GM18868 (cell line): ENCODE results near the gene C12orf57.
A peak's percentile ranks its signal among the peaks of the same experiment; 100 is the strongest.

Source experiments
- ATAC-seq: cut with Tn5 transposase; IDR thresholded peaks from one replicate; pipeline ENCODE4 v1.9.1; 2021; ENCODE audit warnings: mild to moderate bottlenecking, moderate library complexity; ENCODE audit not compliant: unreplicated experiment

The C12orf57 gene

DNA sequence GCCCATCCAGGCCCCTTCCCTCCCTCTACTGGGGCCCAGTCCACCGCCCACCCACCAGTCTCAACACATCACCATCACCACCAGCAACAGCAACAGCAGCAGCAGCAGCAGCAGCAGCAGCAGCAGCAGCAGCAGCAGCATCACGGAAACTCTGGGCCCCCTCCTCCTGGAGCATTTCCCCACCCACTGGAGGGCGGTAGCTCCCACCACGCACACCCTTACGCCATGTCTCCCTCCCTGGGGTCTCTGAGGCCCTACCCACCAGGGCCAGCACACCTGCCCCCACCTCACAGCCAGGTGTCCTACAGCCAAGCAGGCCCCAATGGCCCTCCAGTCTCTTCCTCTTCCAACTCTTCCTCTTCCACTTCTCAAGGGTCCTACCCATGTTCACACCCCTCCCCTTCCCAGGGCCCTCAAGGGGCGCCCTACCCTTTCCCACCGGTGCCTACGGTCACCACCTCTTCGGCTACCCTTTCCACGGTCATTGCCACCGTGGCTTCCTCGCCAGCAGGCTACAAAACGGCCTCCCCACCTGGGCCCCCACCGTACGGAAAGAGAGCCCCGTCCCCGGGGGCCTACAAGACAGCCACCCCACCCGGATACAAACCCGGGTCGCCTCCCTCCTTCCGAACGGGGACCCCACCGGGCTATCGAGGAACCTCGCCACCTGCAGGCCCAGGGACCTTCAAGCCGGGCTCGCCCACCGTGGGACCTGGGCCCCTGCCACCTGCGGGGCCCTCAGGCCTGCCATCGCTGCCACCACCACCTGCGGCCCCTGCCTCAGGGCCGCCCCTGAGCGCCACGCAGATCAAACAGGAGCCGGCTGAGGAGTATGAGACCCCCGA is 7.0 kb upstream of the C12orf57 start:
- ATAC-seq, result peak; percentile 12

DNA sequence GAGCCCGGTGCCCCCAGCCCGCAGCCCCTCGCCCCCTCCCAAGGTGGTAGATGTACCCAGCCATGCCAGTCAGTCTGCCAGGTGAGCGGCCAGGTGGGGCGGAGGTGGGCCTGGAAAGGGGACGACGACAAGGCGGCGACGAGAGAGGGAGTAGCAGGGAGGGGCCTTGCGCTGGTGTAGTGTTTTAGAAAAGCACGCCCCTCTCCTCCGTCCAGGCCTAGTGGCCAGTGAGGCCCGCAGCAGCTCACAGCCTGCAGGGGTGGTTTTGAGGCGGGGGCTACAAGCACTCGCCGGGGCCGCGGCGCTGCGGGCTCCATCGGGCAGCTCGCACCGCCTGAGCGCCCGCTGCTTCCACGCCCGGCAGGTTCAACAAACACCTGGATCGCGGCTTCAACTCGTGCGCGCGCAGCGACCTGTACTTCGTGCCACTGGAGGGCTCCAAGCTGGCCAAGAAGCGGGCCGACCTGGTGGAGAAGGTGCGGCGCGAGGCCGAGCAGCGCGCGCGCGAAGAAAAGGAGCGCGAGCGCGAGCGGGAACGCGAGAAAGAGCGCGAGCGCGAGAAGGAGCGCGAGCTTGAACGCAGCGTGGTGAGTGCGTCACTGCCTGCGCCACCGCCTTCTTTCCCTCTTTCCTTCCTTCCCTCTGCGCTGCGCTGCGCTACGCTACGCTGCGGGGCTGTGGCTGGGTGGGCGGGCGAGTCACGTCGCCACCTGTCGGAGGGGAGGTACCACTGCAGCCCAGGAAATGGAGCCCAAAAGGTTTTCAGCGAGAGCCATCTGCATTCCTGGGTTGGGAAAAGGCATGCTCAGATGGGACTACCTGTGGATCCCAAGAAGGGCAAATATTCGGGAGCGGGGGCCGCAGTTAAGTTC is 6.1 kb upstream of the C12orf57 start:
- ATAC-seq, result peak; percentile 89

DNA sequence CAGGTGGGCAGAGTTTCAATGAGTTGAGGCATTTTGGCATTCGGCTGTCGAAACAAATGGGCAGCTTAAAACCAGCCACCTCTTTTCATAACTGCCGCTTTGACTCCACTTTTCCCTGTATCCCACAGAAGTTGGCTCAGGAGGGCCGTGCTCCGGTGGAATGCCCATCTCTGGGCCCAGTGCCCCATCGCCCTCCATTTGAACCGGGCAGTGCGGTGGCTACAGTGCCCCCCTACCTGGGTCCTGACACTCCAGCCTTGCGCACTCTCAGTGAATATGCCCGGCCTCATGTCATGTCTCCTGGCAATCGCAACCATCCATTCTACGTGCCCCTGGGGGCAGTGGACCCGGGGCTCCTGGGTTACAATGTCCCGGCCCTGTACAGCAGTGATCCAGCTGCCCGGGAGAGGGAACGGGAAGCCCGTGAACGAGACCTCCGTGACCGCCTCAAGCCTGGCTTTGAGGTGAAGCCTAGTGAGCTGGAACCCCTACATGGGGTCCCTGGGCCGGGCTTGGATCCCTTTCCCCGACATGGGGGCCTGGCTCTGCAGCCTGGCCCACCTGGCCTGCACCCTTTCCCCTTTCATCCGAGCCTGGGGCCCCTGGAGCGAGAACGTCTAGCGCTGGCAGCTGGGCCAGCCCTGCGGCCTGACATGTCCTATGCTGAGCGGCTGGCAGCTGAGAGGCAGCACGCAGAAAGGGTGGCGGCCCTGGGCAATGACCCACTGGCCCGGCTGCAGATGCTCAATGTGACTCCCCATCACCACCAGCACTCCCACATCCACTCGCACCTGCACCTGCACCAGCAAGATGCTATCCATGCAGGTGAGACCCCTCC is 5.2 kb upstream of the C12orf57 start:
- no peak for ATAC-seq

DNA sequence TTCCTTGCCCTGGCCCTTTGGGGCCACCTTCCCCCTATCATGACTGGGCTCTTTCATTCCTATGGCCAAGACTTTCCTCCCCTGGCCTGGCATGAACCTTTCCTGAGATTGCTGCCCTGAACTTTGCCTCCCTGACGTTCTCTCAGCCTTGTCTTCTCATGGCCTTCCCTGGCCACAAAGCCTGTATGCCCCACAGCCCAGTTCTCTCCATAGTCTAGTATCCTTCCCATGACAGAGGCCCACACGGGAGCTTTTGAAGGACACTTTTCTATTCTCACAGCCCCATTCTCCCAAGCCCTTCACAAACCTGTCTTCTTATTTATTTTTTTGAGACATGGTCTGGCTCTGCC is 4.7 kb upstream of the C12orf57 start:
- ATAC-seq, result no peak

DNA sequence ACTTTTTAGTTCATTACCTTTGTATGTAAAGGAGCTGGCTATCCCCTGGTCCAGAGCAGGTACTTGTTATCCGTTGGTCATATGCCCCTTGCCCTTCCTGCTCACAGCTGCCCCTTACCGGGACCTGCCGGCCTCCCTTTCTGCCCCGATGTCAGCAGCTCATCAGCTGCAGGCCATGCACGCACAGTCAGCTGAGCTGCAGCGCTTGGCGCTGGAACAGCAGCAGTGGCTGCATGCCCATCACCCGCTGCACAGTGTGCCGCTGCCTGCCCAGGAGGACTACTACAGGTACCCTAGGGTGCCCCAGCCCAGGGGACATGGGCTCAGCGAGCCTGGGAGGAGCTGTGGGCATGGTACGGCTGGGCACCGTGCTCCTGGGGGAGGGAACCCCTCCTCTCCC is 2.6 kb upstream of the C12orf57 start:
- no peak for ATAC-seq

DNA sequence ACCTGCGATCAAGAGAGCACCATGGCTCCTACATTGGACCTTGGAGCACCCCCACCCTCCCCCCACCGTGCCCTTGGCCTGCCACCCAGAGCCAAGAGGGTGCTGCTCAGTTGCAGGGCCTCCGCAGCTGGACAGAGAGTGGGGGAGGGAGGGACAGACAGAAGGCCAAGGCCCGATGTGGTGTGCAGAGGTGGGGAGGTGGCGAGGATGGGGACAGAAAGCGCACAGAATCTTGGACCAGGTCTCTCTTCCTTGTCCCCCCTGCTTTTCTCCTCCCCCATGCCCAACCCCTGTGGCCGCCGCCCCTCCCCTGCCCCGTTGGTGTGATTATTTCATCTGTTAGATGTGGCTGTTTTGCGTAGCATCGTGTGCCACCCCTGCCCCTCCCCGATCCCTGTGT is 2.0 kb upstream of the C12orf57 start:
- no peak for ATAC-seq

DNA sequence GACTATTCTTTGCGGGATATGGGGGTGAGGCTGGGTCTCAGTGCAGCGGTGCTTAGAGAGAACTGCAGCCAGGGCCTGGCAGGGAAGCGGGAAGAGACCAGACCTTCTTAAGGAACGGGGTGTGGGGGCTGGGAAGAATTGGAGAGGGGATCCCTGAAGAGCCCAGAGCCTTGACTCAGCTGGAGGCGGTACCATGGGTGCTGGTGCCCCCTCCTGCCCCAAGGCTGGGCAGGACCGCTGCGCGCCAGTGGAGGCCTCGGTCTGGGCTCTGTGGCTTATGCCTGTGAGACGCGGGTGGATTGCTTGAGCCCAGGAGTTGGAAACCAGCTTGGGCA is 1.5 kb upstream of the C12orf57 start:
- ATAC-seq, result no peak

DNA sequence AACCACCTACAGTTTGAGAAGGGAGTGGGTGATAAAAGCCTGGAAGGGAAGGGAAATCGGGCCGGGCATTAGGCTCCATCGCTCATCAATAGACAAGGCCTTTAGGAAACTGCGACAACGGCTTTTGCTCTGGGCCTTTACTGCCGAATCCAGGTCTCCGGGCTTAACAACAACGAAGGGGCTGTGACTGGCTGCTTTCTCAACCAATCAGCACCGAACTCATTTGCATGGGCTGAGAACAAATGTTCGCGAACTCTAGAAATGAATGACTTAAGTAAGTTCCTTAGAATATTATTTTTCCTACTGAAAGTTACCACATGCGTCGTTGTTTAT is 467 bp upstream of the C12orf57 start:
- peak; percentile 32 for ATAC-seq

DNA sequence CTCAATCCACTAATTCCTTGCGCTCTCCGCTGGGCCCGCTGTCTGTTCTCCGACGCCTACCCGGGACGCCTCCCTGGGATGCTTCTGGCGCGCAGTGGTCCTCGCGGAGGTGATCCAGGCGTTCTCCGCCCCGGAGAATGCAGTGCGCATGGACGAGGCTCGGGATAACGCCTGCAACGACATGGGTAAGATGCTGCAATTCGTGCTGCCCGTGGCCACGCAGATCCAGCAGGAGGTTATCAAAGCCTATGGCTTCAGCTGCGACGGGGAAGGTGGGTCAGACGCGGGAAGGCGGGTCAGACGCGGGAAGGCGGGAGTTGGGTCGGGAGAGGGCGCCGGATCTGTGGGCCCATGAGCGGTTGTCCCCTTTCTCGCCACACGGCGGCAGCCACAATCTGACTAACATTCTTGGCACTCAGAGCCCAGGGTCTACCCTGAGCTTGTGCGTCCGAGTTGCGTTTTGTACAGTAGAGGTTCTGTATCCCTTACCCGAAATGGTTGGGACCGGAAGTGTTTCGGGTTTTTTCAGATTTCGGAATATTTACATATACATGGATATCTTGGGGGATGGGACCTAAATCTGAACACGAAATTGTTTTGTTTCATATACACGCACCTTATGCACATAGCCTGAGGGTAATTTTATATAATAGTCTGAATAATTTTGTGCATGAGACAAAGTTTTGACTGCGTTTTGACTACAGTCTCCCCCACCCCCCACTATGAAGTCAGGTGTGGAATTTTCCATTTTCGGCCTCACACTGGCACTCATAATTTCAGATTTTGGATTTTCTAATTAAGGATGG is 762 bp downstream of the C12orf57 start:
- peak; percentile 42 for ATAC-seq

DNA sequence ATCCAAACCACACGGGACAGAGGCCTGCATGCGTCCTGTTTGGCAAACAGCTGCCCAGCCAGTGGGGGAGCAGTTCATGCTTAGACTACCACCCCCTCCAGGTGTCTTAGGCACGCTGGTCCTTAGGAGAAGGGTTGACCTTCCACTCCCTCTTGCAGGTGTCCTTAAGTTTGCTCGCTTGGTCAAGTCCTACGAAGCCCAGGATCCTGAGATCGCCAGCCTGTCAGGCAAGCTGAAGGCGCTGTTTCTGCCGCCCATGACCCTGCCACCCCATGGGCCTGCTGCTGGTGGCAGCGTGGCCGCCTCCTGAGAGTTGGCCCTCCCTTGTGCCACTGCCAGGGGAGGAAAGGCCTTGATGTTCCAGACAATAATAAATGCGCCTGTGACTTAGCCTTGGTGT is 1.8 kb downstream of the C12orf57 start:
- ATAC-seq, result no peak

DNA sequence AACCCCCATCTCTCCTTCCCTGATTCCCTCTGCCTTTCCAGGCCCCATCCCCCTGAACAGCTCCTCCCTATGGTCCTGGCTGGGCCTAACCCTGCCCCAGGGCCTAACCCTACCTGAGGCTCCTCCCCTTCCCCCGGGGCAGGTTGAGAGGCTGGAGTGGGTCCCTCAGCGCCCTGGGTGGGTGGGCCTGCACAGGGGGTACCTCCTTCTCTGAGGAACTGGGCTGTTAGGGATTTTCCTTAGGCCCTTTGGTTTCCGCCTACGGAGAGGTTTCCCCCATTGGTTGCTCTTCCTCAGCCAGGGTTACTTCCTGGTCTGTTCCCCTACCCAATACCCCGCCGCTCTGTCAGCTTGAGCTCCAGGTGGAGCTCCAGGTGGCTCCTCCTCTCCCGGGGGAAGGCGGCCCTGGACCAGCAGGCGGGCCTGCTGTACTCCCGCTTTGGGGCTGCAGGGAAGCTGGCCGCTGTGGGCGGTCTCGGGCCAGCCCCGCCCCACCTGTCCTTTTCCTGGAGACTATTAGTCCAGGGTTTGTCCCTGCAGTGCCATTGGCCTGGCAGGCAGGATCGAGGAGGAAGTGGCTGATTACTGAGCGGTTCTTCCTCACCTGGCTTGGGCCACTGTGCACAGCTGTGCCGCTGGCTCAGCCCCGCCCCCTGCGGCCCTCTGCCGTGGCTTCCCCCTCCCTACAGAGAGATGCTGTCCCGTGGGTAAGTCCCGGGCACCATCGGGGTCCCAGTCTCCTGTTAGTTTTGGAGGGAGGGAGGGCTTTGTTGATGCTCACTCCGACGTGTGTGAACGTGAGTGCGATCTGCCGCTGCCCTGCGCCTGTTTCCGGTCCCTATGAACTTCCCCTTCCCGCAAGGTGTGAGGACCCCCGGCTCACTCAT is 2.5 kb downstream of the C12orf57 start:
- peak; percentile 28 for ATAC-seq

DNA sequence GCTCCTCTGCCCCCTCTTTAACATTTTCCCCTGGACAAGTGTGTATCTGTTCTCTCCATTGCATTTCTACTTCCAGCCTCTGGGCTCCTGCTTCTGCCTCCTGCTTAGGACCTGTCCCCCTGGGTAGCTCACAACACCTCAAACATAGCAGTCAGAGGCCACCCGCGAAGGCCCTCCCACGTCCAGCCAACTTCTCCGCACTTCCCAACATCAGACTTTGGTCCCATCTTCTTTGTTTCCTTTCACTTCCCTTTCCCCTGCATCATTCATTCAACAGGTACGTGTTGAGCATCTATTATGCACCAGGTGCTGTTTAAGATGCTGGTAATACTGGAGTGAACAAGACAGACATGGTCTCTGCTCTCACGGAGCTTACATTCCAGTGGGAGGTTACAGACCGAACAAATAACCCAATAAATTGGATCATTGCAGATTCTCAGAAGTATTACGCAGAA is 3.1 kb downstream of the C12orf57 start:
- no peak for ATAC-seq

DNA sequence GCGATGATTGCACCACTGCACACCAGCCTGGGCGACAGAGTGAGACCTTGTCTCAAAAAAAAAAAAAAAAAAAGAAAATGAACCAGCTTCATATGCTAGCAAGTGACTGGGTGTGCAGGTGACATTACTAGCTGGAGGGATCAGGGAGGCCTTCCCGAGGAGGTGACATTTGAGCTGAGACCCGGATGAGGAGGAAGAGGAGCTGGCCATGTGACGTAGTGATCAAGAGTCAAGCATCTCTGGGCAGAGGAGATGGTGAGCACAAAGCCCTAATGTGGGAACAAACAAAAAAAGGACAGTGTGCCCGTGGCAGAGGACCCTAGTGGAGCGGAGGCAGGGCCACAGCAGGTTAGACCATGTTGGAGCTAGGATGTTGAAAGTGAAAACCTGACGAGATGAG is 3.8 kb downstream of the C12orf57 start:
- no peak for ATAC-seq

DNA sequence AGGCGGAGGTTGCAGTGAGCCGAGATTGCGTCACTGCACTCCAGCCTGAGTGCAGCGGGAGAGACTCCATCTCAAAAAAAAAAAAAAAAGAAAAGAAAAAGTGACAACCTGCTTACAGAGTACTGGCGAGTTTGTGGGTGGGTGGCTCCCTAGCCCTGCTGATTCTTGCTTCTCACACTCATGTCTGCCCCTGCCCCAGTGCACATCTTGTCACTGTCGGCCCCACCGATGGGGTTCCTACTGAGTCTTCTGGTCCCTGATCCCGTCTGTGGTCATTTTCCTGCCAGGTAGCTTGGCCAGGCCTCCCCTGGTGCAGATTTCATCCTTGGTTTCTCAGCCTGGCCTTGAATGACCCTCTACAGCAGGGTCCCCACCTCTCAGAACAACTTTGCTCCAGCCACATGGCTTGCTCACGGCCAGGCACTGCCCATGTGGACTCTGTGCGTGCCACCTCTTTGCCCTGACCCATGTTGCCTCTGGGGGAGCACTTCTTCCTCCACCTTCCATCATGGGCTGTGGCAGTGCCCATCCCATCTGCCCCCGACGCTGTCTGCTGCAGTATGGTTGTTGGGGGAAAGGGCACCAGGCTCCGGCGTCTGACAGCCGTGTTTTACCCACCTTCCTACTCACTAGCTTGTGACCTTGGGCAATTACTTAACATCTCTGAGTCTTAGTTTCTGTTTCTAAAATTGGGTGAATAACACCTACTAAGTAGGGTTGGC is 5.2 kb downstream of the C12orf57 start:
- ATAC-seq, result no peak

DNA sequence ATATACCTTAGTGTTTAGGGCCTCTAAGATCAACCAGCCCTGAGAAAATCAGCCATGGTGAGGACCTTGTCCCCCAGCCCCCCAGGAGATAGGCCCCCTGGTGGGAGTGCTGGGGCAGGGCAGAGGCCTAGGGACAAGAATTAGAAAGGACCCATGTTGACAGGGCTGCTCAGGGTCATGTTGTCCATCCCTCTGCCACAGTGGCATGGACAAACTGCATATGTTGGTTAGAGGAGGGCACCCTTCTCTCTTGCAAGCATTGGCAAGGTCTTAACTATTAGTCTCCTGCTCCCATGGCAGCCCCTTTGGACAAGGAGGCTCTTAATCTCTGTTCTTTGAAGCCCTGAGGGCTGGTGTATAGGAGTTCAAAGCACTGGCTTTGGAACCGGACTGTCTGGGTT is 6.6 kb downstream of the C12orf57 start:
- ATAC-seq, result no peak

DNA sequence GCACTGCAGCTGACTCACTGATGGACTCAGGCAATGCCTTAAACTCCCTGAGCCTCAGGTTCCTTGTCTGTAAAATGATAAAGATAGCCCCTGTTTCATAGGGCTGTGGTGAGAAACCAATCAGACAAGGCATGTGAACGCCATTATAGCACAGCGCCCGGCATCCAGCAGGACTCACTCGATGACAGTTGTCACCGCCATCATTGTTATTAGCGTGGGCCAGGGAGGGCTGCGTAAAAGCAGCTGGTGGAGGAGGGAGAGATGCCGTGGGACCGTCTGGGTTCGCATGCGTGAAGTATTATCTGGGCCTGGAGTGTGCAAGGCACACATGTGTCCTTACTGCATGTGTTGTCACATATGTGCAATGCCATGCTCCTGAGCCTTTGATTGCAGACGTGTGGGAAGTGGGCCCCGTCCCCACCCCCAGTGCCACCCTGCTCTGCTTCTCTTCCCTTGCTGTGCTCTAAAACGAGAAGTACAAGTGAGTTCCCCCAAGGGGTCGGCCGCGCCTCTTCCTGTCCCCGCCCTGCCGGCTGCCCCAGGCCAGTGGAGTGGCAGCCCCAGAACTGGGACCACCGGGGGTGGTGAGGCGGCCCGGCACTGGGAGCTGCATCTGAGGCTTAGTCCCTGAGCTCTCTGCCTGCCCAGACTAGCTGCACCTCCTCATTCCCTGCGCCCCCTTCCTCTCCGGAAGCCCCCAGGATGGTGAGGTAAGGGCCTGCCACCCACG is 7.2 kb downstream of the C12orf57 start, which contains the start of gene PTPN6:
Gene PTPN6 (plus strand): TSS at position 546 of the 730 bp plus-strand sequence. CDS start 157 bp downstream, at position 703.
- peak; percentile 27 for ATAC-seq

DNA sequence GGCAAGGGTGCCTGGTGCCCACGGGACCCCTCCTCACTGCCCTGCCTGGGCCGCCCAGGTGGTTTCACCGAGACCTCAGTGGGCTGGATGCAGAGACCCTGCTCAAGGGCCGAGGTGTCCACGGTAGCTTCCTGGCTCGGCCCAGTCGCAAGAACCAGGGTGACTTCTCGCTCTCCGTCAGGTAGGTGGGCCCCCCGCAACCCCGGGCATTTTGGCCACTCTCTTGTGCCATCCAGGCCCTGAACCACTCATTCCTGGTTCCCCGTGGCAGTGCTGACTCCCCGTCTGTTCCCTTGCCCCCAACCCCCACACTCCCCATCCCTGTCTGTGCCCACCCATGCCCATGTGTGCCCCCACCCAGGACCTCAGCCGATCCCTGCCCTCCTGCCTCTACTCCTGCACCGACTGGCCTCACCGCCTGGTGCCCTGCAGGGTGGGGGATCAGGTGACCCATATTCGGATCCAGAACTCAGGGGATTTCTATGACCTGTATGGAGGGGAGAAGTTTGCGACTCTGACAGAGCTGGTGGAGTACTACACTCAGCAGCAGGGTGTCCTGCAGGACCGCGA is 7.8 kb downstream of the C12orf57 start:
- no peak for ATAC-seq
